Measurements from ENCODE around the gene GXYLT1.
"Not testable (repeated sequence)": the region's sequence is repeated elsewhere in the genome, so short reads cannot be mapped to it uniquely, and the experiment has no call there.

GXYLT1 gene

GRCh38 chr12:42144408-42145196 is at the start of gene GXYLT1:
Gene GXYLT1, minus strand, starts transcription at chr12:42144874. Its CDS starts 228 bp downstream, at chr12:42144646.
- DNase-seq = peak; percentile 34

- DNase-seq = no peak
Measured at GRCh38 chr12:42192686-42193085, 48.0 kb upstream of the GXYLT1 start.

- DNase-seq = no peak
Measured at GRCh38 chr12:42192258-42192657, 47.6 kb upstream of the GXYLT1 start.

- no peak for DNase-seq
Measured at GRCh38 chr12:42190376-42190775, 45.7 kb upstream of the GXYLT1 start.

DNA sequence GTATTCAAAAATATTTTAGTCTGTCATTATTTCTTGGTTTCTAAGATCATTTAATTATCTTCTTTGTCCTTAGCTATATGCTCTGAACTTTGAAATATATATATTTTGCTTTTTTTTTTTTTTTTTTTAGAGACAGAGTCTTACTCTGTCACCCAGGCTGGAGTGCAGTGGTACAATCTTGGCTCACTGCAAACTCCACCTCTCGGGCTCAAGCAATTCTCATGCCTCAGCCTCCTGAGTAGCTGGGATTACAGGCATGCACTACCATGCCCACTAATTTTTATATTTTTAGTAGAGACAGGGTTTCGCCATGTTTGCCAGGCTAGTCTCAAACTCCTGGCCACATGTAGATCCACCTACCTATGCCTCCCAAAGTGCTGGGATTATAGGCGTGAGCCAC is 43.6 kb upstream of the GXYLT1 start:
- DNase-seq = not testable (repeated sequence)

DNA sequence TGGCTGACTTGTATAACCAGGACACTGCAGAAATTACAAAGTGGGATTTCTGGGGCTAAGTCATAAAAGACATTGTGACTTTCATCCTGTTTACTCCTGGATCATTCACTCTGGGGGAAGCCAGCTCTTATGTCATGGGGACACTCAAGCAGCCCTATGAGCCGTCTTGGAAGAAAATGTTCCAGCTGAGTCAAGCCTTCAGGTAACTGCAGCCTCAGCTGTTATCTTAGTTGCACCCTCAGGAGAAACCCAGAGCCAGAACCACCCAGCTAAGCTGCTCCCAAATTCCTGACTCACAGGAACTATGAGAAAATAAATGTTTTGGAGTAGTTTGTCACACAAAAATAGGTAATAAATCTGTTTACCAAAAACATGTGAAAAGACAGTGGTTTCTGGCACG is 43.1 kb upstream of the GXYLT1 start:
- no peak for DNase-seq

DNA sequence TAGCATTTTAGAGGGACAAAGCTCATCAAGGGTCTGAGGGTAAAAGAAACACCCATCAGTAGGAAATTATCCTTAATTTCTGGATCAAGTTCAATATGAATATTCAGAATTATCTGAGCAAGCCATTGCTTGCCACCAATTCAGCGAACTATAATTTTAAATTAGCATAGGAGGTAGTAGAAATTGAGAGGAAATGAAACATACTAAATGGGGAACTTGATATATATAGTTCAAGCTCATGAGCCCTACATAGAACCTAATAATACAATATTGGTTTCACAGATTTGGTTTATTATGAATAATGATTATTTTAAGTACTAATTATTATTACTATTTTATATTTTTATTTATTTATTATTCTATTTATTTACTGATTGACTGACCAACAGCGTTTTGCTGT is 42.1 kb upstream of the GXYLT1 start:
- DNase-seq = no peak

DNA sequence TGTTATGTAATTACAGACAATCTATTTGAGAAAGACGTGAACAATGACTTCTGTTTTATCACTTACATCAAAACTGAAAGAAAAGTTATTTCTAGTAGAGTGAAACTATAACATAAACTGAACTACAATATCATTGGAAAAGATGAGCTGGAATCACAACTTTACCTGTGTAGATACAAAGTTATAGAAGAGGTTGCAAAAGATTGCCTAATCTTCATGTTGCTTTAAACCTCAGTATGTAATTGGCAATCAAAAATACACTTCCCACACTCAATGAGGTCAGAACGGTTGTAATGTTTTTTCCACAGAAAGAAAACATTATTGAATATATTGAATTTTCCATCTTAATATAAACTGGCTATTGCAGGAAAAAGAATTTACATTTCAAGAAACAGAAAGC is 37.7 kb upstream of the GXYLT1 start:
- no peak for DNase-seq

GRCh38 chr12:42180990-42181596 is 36.4 kb upstream of the GXYLT1 start:
- DNase-seq = no peak

DNA sequence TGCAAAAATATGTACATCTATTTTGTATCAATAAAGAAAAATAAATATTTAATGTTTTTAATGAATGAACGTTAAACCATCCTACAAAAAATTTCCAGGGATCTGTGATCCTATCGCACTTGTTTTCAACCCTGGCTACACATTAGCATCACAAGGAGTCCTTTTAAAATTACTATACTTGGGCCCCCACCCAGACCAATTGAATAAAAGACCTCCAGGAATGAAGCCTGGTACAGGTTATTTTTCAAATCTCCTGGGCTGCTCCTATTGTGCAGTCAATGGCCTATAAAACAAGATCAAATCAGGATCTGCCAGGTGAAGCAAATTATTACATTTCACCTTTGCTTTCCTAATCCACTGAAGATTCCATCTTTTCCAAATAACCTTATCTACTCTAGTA is 33.4 kb upstream of the GXYLT1 start:
- DNase-seq = no peak

DNA sequence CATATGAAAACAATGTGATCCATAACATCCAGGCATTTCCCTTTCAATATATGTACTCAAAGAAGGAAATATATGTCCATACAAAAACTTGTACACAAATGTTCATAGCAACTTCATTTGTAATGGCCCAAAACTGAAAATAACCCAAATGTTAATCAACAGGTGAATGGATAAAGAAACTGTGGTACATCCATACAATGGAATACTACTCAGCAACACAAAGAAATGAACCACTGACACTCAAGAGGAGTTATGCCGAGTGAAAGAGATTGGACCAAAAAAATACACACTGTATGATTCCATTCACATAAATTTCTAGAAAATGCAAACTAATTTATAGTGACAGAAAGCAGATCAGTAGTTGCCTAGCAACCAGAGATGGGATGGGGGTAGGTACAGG is 30.3 kb upstream of the GXYLT1 start:
- DNase-seq = no peak

DNA sequence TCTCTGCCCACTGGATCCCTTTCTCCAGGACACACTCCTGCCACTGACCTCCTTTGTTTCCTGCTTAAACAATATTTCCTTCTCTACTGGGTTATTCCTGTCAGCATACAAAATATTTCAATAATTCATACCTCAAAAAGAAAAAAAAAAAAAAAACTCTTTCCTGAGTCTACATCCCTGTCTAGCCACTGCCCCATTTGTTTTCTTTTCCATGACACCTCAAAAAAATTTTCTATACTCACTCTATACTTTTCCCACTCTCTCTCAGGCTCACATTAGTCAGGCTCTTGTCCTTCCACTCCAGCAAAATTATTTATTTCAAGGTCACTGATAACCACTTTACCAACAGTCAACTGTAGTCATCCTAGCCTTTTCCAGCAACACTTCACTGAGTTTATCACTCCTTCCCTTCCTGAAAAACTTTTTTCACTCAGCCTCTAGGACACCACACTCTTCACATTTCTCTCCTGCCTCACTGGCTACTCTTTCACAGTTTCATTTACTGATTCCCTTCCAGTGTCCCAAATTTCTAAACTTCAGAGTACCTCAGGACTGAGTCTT is 29.4 kb upstream of the GXYLT1 start:
- no peak for DNase-seq

GRCh38 chr12:42172441-42173210 is 28.0 kb upstream of the GXYLT1 start:
- DNase-seq = no peak

DNA sequence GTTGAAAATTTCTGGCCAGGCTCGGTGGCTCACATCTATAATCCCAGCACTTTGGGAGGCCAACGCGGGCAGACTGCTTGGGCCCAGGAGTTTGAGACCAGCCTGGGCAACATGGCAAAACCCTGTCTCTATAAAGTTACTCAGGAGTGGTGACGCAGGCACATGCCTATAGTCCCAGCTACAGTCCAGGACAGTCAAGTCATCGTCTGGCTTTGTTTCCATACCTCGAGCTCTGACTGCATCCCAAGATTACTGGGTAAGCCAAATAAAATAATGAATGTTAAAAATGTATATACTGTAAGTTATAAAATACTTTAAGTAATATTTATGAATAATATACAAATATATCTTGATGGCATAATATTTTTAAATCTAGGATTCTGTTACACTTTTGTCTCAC is 23.0 kb upstream of the GXYLT1 start:
- no peak for DNase-seq

GRCh38 chr12:42166501-42166900 is 21.8 kb upstream of the GXYLT1 start:
- no peak for DNase-seq

GRCh38 chr12:42163913-42164312 is 19.2 kb upstream of the GXYLT1 start:
- no peak for DNase-seq

- DNase-seq = no peak
Measured at GRCh38 chr12:42162965-42163364, 18.3 kb upstream of the GXYLT1 start.

- no peak for DNase-seq
Measured at GRCh38 chr12:42162193-42162592, 17.5 kb upstream of the GXYLT1 start.

DNA sequence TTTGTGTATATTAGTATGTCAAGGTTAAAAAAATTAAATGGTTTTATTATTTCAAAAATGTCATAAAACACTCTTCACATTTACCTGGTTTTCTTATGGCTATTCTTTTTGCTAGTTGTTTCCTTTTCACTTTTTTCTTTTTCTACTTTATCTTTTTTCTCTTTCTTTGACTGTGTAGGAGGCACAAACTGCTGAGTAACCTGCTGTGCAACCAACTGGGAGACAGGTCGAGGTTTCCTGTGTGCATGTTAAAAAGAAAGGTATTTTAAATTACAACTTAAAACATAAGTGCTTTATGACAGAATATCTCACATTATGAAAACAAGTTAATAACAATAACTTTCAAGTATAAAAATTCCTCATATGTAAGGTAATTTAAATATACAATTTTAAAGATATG is 16.9 kb upstream of the GXYLT1 start:
- DNase-seq = no peak

- DNase-seq = no peak
Measured at GRCh38 chr12:42156232-42156631, 11.6 kb upstream of the GXYLT1 start.

GRCh38 chr12:42145552-42146215 is 1.0 kb upstream of the GXYLT1 start:
- no peak for DNase-seq

GRCh38 chr12:42145197-42145549 is 499 bp upstream of the GXYLT1 start:
- DNase-seq = no peak

DNA sequence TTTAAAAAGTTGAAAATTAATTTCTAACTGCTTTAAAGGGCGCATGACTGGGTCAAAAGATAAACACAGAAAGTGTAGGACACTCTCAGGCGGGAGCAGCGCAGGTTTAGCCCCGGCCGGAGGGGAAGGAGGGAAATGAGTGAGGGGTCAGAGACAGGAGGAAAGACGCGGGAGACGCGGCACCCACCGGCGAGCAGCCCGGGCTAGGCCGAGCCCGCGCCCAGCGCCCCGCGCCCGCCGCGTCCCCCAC is 591 bp downstream of the GXYLT1 start:
- DNase-seq = no peak

All from NCI-H524 treated with DMSO at 0.1 percent for 48 hours (cell line).